Cardiac fibroblast (primary cell): ENCODE results near the gene CRABP2.

Experiments
- DNase-seq, 2 donors: peaks; one replicate each; pipeline versions ENCODE4 v3.0.0 to v3.0.0-alpha.2; 2010; ENCODE audit warnings: low read depth in 2 of 2
- H3K4me3 ChIP-seq, 2 donors: replicated peaks in 1 of 2; 1 replicate in 1 of 2; 2 replicates in 1 of 2; pipeline ENCODE4 v1.5.1; 2011; ENCODE audit warnings: low read depth in 2 of 2, low read length in 2 of 2, mild to moderate bottlenecking in 2 of 2, moderate library complexity in 1 of 2
- CTCF ChIP-seq: IDR thresholded peaks from one replicate; pipeline ENCODE4 v1.5.1; 2011; ENCODE audit warnings: low read depth, mild to moderate bottlenecking, low read length, inconsistent platforms

CRABP2 gene

GRCh38 chr1:156709757-156710489 lies 4.5 kb upstream of the CRABP2 start:
- DNase-seq: peak; percentile 51 to 80
- H3K4me3 ChIP-seq: no peak overlapping the region
- TF ChIP-seq CTCF: no peak

GRCh38 chr1:156709031-156709430 lies 3.6 kb upstream of the CRABP2 start:
- no peak for DNase-seq
- no peak for TF ChIP-seq CTCF
- no peak overlapping the region for H3K4me3 ChIP-seq

- TF ChIP-seq CTCF: no peak
- no peak for DNase-seq
- no peak overlapping the region for H3K4me3 ChIP-seq
These were observed 2.9 kb upstream of the CRABP2 start for GRCh38 chr1:156708218-156708661.

- H3K4me3 ChIP-seq: no peak overlapping the region
- peak in 1 of 2 donors; percentile 58 for DNase-seq
- no peak for TF ChIP-seq CTCF
These were observed 2.2 kb upstream of the CRABP2 start for GRCh38 chr1:156707417-156708217.

- peak in 1 of 2 donors; percentile 68 for DNase-seq
- H3K4me3 ChIP-seq: peak overlapping the region; percentile 10 to 19
- no peak for TF ChIP-seq CTCF
These were observed 1.5 kb upstream of the CRABP2 start for GRCh38 chr1:156706657-156707416.

- peak; percentile 40 to 59 for DNase-seq
- TF ChIP-seq CTCF: peak; percentile 83
- H3K4me3 ChIP-seq: peak overlapping the region; percentile 36 to 42
These were observed 704 bp upstream of the CRABP2 start for GRCh38 chr1:156705918-156706656.
